Esophagus muscularis mucosa (tissue), 4 donors: ENCODE data around the gene DOK3. TPM values are rescaled to one million over a fixed set of nuclear protein-coding genes. Genes with fewer than 3 reads are reported as not detected.

Experiments
- DNase-seq: peaks from one replicate; pipeline ENCODE4 v3.0.0-alpha.2; 2017; ENCODE audit errors: extremely low spot score
- H3K27ac ChIP-seq, 4 donors: fragments of 200-600 bp; sonication (generic); replicated peaks in 1 of 4; 1 replicate in 3 of 4; 2 replicates in 1 of 4; pipeline ENCODE4 v1.5.1; 2016 to 2019; ENCODE audit warnings: mild to moderate bottlenecking in 1 of 4
- H3K27me3 ChIP-seq, 4 donors: fragments of 200-600 bp; sonication (generic); one replicate each; pipeline versions ENCODE4 v1.5.1 to v1.6.0; 2016 to 2019
- H3K36me3 ChIP-seq, 4 donors: fragments of 200-600 bp; sonication (generic); one replicate each; pipeline ENCODE4 v1.5.1; 2016 to 2019
- H3K4me1 ChIP-seq, 4 donors: fragments of 200-600 bp; sonication (generic); one replicate each; pipeline ENCODE4 v1.5.1; 2016 to 2019
- H3K4me3 ChIP-seq, 4 donors: fragments of 200-600 bp; sonication (generic); 1 replicate in 2 of 4; 2 replicates in 2 of 4; pipeline ENCODE4 v1.5.1; 2016 to 2019; ENCODE audit warnings: mild to moderate bottlenecking in 4 of 4, moderate library complexity in 1 of 4
- H3K9me3 ChIP-seq, 4 donors: fragments of 200-600 bp; sonication (generic); 1 replicate in 3 of 4; 2 replicates in 1 of 4; pipeline ENCODE4 v1.5.1; 2016 to 2019
- CTCF ChIP-seq, 3 experiments: fragments of 200-600 bp in 2 of 3; fragments of 450-650 bp in 1 of 3; sonication (generic) in 2 of 3; IDR thresholded peaks; one replicate each; pipeline ENCODE4 v1.5.1; 2017 to 2019; ENCODE audit warnings: antibody characterized with exemption in 3 of 3, mild to moderate bottlenecking in 2 of 3, moderate library complexity in 1 of 3
- EP300 ChIP-seq: sonication (generic); formaldehyde crosslinking; IDR thresholded peaks from one replicate; pipeline ENCODE4 v1.6.1; 2017; ENCODE audit warnings: antibody characterized with exemption
- POLR2A ChIP-seq: fragments of 450-650 bp; IDR thresholded peaks from one replicate; pipeline ENCODE4 v1.6.1; 2017; ENCODE audit warnings: antibody characterized with exemption, moderate library complexity, mild to moderate bottlenecking, low read depth
- POLR2AphosphoS5 ChIP-seq, 2 donors: sonication (generic); formaldehyde crosslinking; IDR thresholded peaks; one replicate each; pipeline ENCODE4 v1.6.1; 2017; ENCODE audit warnings: antibody characterized with exemption in 2 of 2
- WGBS: methylation state at CpG from one replicate; pipeline ENCODE4 v1.1.5; 2018; 5-methylcytosine and 5-hydroxymethylcytosine counted together
- intact Hi-C: fragments of 100-400 bp; cut with DNase I; formaldehyde crosslinking; loops from one replicate; pipeline ENCODE4 v1.15.1; 2023
- total RNA-seq, 4 donors: library from RNA; depleted of rRNA; stranded (reverse); fragments of >200 nt; gene quantifications; one replicate each; pipeline versions ENCODE4 v1.1.0 to v1.2.1, GENCODE V29; 2016

Gene DOK3
- total RNA-seq, 4 donors from 2014 or later: 6.7 to 15.2 (median 7.5) TPM

GRCh38 chr5:177500685-177501522 is 8.7 kb downstream of the DOK3 start:
- DNase-seq: peak; percentile 95
- peaks cover 23 to 38% (median 34%) of the 10 kb centered on the region in 4 donors for H3K4me1 ChIP-seq
- peak overlapping the region; percentile 12 to 69 (median 54) for H3K27ac ChIP-seq

GRCh38 chr5:177499842-177500241 is 9.8 kb downstream of the DOK3 start:
- TF ChIP-seq CTCF (IDR thresholded peaks at IDR 0.05) (no peak), POLR2AphosphoS5 (IDR thresholded peaks at IDR 0.05) (no peak), POLR2A (no peak), EP300 (no peak)
- intact Hi-C loops: loop anchor here (2.0 to 5.0 kb wide), 3 partner anchors 45 to 98 kb away; partner anchors contain the start of genes GRK6 and PFN3
- Histone ChIP-seq H3K4me3 (no peak overlapping the region), H3K4me1 (peaks cover 34 to 48% (median 44%) of the 10 kb centered on the region in 4 donors), H3K36me3 (peaks cover 0 to 16% (median 3%) of the 10 kb centered on the region in 4 donors), H3K27ac (peak overlapping the region in 2 of 4 donors; percentile 12 to 52), H3K9me3 (no peaks in the 10 kb centered on the region), H3K27me3 (no peaks in the 10 kb centered on the region)
- no peak for DNase-seq
- 81% methylated on average over 6 of the region's 6 CpGs for WGBS

More at GRCh38 chr5:177500685-177501522, 8.7 kb downstream of the DOK3 start:
- 23% methylated on average over 6 of the region's 10 CpGs for WGBS
- Histone ChIP-seq H3K36me3 (peaks cover 0 to 13% (median 3%) of the 10 kb centered on the region in 4 donors), H3K27me3 (no peaks in the 10 kb centered on the region), H3K4me3 (no peak overlapping the region), H3K9me3 (no peaks in the 10 kb centered on the region)
- TF ChIP-seq POLR2AphosphoS5 (IDR thresholded peaks at IDR 0.05) (peak in 1 of 2 donors; percentile 73), EP300 (no peak), CTCF (IDR thresholded peaks at IDR 0.05) (peak; percentile 94 to 97 (median 95))
- intact Hi-C loops: loop anchor here (2.0 to 5.0 kb wide), 3 partner anchors 46 to 99 kb away; partner anchors contain the start of genes GRK6 and PFN3

- Histone ChIP-seq H3K36me3 (peaks cover 0 to 17% (median 6%) of the 10 kb centered on the region in 4 donors), H3K27me3 (no peaks in the 10 kb centered on the region), H3K4me1 (peaks cover 50 to 65% (median 61%) of the 10 kb centered on the region in 4 donors), H3K27ac (peak overlapping the region; percentile 96 to 99 (median 98)), H3K4me3 (peak overlapping the region; percentile 78 to 96 (median 88)), H3K9me3 (no peaks in the 10 kb centered on the region)
- 25% methylated on average over 23 of the region's 48 CpGs for WGBS
- TF ChIP-seq POLR2AphosphoS5 (IDR thresholded peaks at IDR 0.05) (no peak), CTCF (IDR thresholded peaks at IDR 0.05) (no peak), POLR2A (no peak), EP300 (no peak)
- DNase-seq: no peak
- intact Hi-C loops: no loop called here
Observed at GRCh38 chr5:177498013-177498787, 11.4 kb downstream of the DOK3 start.

GRCh38 chr5:177497292-177498012 is 12.2 kb downstream of the DOK3 start, which contains the start of gene PDLIM7:
Gene PDLIM7 (minus strand): TSS chr5:177497604. CDS start chr5:177496512, 1,092 bp downstream.
- Histone ChIP-seq H3K4me3 (peak within 1 kb of the TSS; percentile 78 to 96 (median 88)), H3K36me3 (peaks cover 0 to 22% (median 10%) of the 10 kb centered on the region in 4 donors), H3K4me1 (peaks cover 58 to 72% (median 68%) of the 10 kb centered on the region in 4 donors), H3K9me3 (no peaks in the 10 kb centered on the region), H3K27ac (peak within 1 kb of the TSS; percentile 96 to 99 (median 98)), H3K27me3 (no peaks in the 10 kb centered on the region)
- intact Hi-C loops: no loop called here
- peak; percentile 98 for DNase-seq
- TF ChIP-seq CTCF (IDR thresholded peaks at IDR 0.05) (peak in 1 of 3 experiments; percentile 34), EP300 (no peak), POLR2A (peak; percentile 87), POLR2AphosphoS5 (IDR thresholded peaks at IDR 0.05) (peak in 1 of 2 donors; percentile 91)
- 0% methylated on average over 5 of the region's 73 CpGs for WGBS
